K562 (cell line): ENCODE data around the gene TFPT. TPM values are rescaled to one million over a fixed set of nuclear protein-coding genes. Genes with fewer than 3 reads are reported as not detected.
A peak's percentile ranks its signal among the peaks of the same experiment; 100 is the strongest.

Experiments used
- ATAC-seq: fragments of 200-7000 bp; cut with Tn5 transposase; 3 replicates; pipeline ENCODE4 v1.9.1; 2020; ENCODE audit warnings: moderate library complexity
- BruUV-seq: library from RNA; stranded (reverse); fragments of 400-500 nt; replicated peaks from 2 replicates; lab custom pipeline; 2021; lab: Mats Ljungman, UMichigan
- CTCF ChIA-PET: fragments of 300-600 bp; formaldehyde crosslinking; extraction: SDS; loops from one replicate; lab custom pipeline; 2021; ENCODE audit warnings: low intra/inter-chr PET ratio; lab: Yijun Ruan, JAX
- POLR2A ChIA-PET: fragments of 300-600, 350-650 bp; sonication (Branson Sonifier 250); formaldehyde crosslinking; extraction: SDS; loops from one replicate; lab custom pipeline; 2021; ENCODE audit warnings: antibody characterized with exemption, inconsistent platforms; lab: Yijun Ruan, JAX
- DNase-seq, 4 experiments: peaks; one replicate each; pipeline versions ENCODE4 v3.0.0 to v3.0.0-alpha.2; 2011 to 2018; ENCODE audit warnings: low spot score in 3 of 4, mixed read lengths in 3 of 4; ENCODE audit errors: extremely low read depth in 1 of 4
- FAIRE-seq: peaks from 2 replicates; lab custom pipeline; 2011; peaks lifted over from hg19 to GRCh38; lab: Jason Lieb, UNC
- H2AFZ ChIP-seq: 2 replicates; pipeline ENCODE4 v1.6.0; 2011; ENCODE audit warnings: low read depth, low read length, control low read depth, inconsistent platforms
- H3K27ac ChIP-seq: fragments of 200-600 bp; 3 replicates; pipeline ENCODE4 v1.8.0; 2011; ENCODE audit warnings: low read depth, mild to moderate bottlenecking, control low read depth, inconsistent platforms, low read length, moderate library complexity, mixed read lengths; ENCODE audit errors: extremely low read depth
- H3K27me3 ChIP-seq, 2 experiments: fragments of 300-600 bp in 1 of 2; 2 replicates in 1 of 2; 3 replicates in 1 of 2; pipeline versions ENCODE4 v1.6.0 to v1.8.0; 2011; ENCODE audit warnings: inconsistent platforms in 2 of 2, low read length in 2 of 2, mild to moderate bottlenecking in 1 of 2, mixed read lengths in 1 of 2, moderate library complexity in 1 of 2; ENCODE audit not compliant: control insufficient read depth in 2 of 2, insufficient read depth in 2 of 2
- H3K36me3 ChIP-seq: fragments of 300-600 bp; 3 replicates; pipeline ENCODE4 v1.8.0; 2011; ENCODE audit warnings: mild to moderate bottlenecking, low read length, inconsistent platforms; ENCODE audit not compliant: control insufficient read depth, insufficient read depth
- H3K4me1 ChIP-seq, 2 experiments: fragments of 200-600 bp in 1 of 2; replicated peaks in 1 of 2; 2 replicates in 1 of 2; 3 replicates in 1 of 2; pipeline versions ENCODE4 v1.5.1 to v1.8.0; 2011; ENCODE audit warnings: inconsistent platforms in 2 of 2, low read length in 2 of 2, mild to moderate bottlenecking in 1 of 2, mixed read lengths in 1 of 2, moderate library complexity in 1 of 2; ENCODE audit not compliant: control insufficient read depth in 2 of 2, insufficient read depth in 2 of 2
- H3K4me2 ChIP-seq: 2 replicates; pipeline ENCODE4 v1.6.1; 2011; ENCODE audit warnings: low read length, control low read depth, inconsistent platforms, mixed read lengths; ENCODE audit not compliant: insufficient read depth
- H3K4me3 ChIP-seq: fragments of 200-600 bp; sonication (generic), shearing (Covaris generic); 2 replicates; pipeline ENCODE4 v1.5.1; 2016; ENCODE audit warnings: control low read depth, inconsistent platforms
- H3K79me2 ChIP-seq: fragments of 200-600 bp; 3 replicates; pipeline ENCODE4 v1.8.0; 2011; ENCODE audit warnings: low read length, inconsistent platforms; ENCODE audit not compliant: control insufficient read depth, insufficient read depth
- H3K9ac ChIP-seq, 2 experiments: 2 replicates each; pipeline versions ENCODE4 v1.6.0 to v1.6.1; 2011; ENCODE audit warnings: low read depth in 2 of 2, low read length in 2 of 2, control low read depth in 1 of 2, inconsistent platforms in 1 of 2, mild to moderate bottlenecking in 1 of 2, mixed read lengths in 1 of 2; ENCODE audit not compliant: insufficient read depth in 1 of 2
- H3K9me1 ChIP-seq: one replicate; pipeline ENCODE4 v1.6.0; 2011; ENCODE audit warnings: inconsistent platforms, mild to moderate bottlenecking, low read length, moderate library complexity; ENCODE audit not compliant: control insufficient read depth, insufficient read depth
- H3K9me3 ChIP-seq: replicated peaks from 2 replicates; pipeline ENCODE4 v1.5.1; 2011; ENCODE audit warnings: low read depth, low read length, inconsistent platforms; ENCODE audit not compliant: control insufficient read depth, insufficient read depth
- H4K20me1 ChIP-seq: replicated peaks from 2 replicates; pipeline ENCODE4 v1.6.1; 2011; ENCODE audit warnings: low read length, inconsistent platforms, mixed read lengths; ENCODE audit not compliant: control insufficient read depth, insufficient read depth
- ASH1L ChIP-seq: fragments of 450-650 bp; IDR thresholded peaks from 2 replicates; pipeline ENCODE4 v1.6.1; 2018; ENCODE audit warnings: borderline replicate concordance, mild to moderate bottlenecking, low read depth; ENCODE audit not compliant: partially characterized antibody
- CLOCK ChIP-seq: fragments of 250-450 bp; sonication (Bioruptor Pico); IDR thresholded peaks from 2 replicates; pipeline ENCODE4 v1.4.0; 2020; ENCODE audit warnings: mild to moderate bottlenecking, moderate library complexity, borderline replicate concordance
- CXXC5 ChIP-seq: fragments of 250-450 bp; sonication (Bioruptor Pico); IDR thresholded peaks from 2 replicates; pipeline ENCODE4 v1.8.0; 2022; ENCODE audit warnings: inconsistent platforms, mild to moderate bottlenecking, moderate library complexity
- KDM2B ChIP-seq: fragments of 250-450 bp; sonication (Bioruptor Pico); IDR thresholded peaks from 2 replicates; pipeline ENCODE4 v1.8.0; 2021; ENCODE audit warnings: mild to moderate bottlenecking, moderate library complexity
- KLF10 ChIP-seq: fragments of 250-450 bp; sonication (Bioruptor Pico); IDR thresholded peaks from 2 replicates; pipeline ENCODE4 v1.6.1; 2021; ENCODE audit warnings: matching md5 sums
- NCOA4 ChIP-seq: fragments of 450-650 bp; IDR thresholded peaks from 2 replicates; pipeline ENCODE4 v1.6.1; 2018; ENCODE audit warnings: mild to moderate bottlenecking; ENCODE audit not compliant: partially characterized antibody
- PATZ1 ChIP-seq: fragments of 250-450 bp; sonication (Bioruptor Pico); IDR thresholded peaks from 2 replicates; pipeline ENCODE4 v1.5.0; 2020; ENCODE audit warnings: mild to moderate bottlenecking, borderline replicate concordance
- PCBP1 ChIP-seq: fragments of 200-400 bp; formaldehyde crosslinking; IDR thresholded peaks from 2 replicates; pipeline ENCODE4 v1.6.1; 2018; ENCODE audit warnings: mild to moderate bottlenecking, low read depth, low read length; ENCODE audit not compliant: poor library complexity, severe bottlenecking
- POLR2A ChIP-seq: fragments of 450-650 bp; conservative IDR thresholded peaks from 2 replicates; pipeline ENCODE4 v1.6.1; 2016
- SUPT5H ChIP-seq: fragments of 450-650 bp; IDR thresholded peaks from 2 replicates; pipeline ENCODE4 v1.6.1; 2016
- TAF9B ChIP-seq: fragments of 450-650 bp; IDR thresholded peaks from 2 replicates; pipeline ENCODE4 v1.6.1; 2018; ENCODE audit warnings: mild to moderate bottlenecking; ENCODE audit not compliant: partially characterized antibody
- WGBS: fragments of 100-300 bp; shearing (Covaris generic); methylation state at CpG from one replicate; pipeline ENCODE4 v1.1.6; 2016; ENCODE audit warnings: low coverage, mixed read lengths; ENCODE audit not compliant: insufficient coverage; ENCODE audit errors: missing lambda C conversion rate; 5-methylcytosine and 5-hydroxymethylcytosine counted together
- in situ Hi-C: fragments of 300-500 bp; cut with MboI; formaldehyde crosslinking; loops from 4 replicates; pipeline ENCODE4 v1.15.0; 2018; ENCODE audit warnings: inconsistent platforms, mixed read lengths
- intact Hi-C: fragments of 100-400 bp; cut with micrococcal nuclease; formaldehyde crosslinking; loops from 2 replicates; pipeline ENCODE4 v1.14.2; 2022
- polyA plus RNA-seq, 8 experiments: library from polyadenylated mRNA; depleted of rRNA in 4 of 8; stranded (reverse) in 5 of 8; unstranded in 3 of 8; fragments of >200 nt; fragmentation: Nextera tagmentation in 2 of 8; fragmentation: Illumina TruSeq in 1 of 8; extraction: Ambion mirVana in 2 of 8; extraction: Trizol in 1 of 8; gene quantifications; 2 replicates each; pipeline versions ENCODE4 v1.2.1 to v1.2.3, GENCODE V29; 2011 to 2014; ENCODE audit warnings: inconsistent platforms in 1 of 8, missing spikeins in 1 of 8
- total RNA-seq, 7 experiments: library from RNA; depleted of rRNA in 6 of 7; stranded (reverse); fragments of >200 nt in 6 of 7; fragmentation: Illumina TruSeq in 2 of 7; extraction: Trizol in 2 of 7; gene quantifications; 2 replicates each; pipeline versions ENCODE4 v1.2.1 to v1.2.3, GENCODE V29; 2011 to 2021; ENCODE audit warnings: low replicate concordance in 1 of 7

Gene TFPT
- total and polyA plus RNA-seq, 9 of the 15 experiments (the other 6 are each of a cell fraction or from before 2014, with no cell fraction given): 0.72 to 16.4 (median 9.2) TPM

- TF ChIP-seq NCOA4: no peak
- no peak for TF ChIP-seq PCBP1
- TF ChIP-seq TAF9B: no peak
- no peak for TF ChIP-seq KDM2B (CRISPR knock-in tag)
- peak; percentile 0; the same call in 1 of the 2 replicates for TF ChIP-seq SUPT5H
Measured at GRCh38 chr19:54155694-54156093, 40.2 kb upstream of the TFPT start (continued).

- Histone ChIP-seq H3K9me3 (no peaks in the 10 kb centered on the region), H3K9ac (no peak overlapping the region), H3K27ac (no peak overlapping the region), H2AFZ (no peak overlapping the region), H3K9me1 (no peaks in the 10 kb centered on the region), H4K20me1 (no peaks in the 10 kb centered on the region; the same call in 1 of the 2 replicates), H3K79me2 (peaks cover 11% of the 10 kb centered on the region; the same call in 2 of the 3 replicates), H3K36me3 (peaks cover 83% of the 10 kb centered on the region), H3K4me1 (peaks cover 7 to 11% of the 10 kb centered on the region in 2 experiments; a peak in 4 of 5 replicates), H3K4me2 (no peak overlapping the region), H3K27me3 (no peaks in the 10 kb centered on the region), H3K4me3 (no peak overlapping the region)
- CTCF ChIA-PET: no interaction called here
- DNase-seq: no peak
- intact Hi-C loops (no loop called here), in situ Hi-C loops (no loop called here)
- 88% methylated on average over 15 of the region's 18 CpGs for WGBS
- FAIRE-seq: no peak
- POLR2A ChIA-PET: interaction anchor here (1.1 kb wide), 1 partner anchor 18 kb away, joined by 3 read pairs; no protein-coding TSS in a partner anchor
- TSS peak; percentile 21 for BruUV-seq
- no peak for ATAC-seq
- TF ChIP-seq POLR2A (peak; percentile 50), ASH1L (no peak), CLOCK (CRISPR knock-in tag) (no peak), PATZ1 (no peak), CXXC5 (CRISPR knock-in tag) (no peak), KLF10 (CRISPR knock-in tag) (no peak), SUPT5H (peak; percentile 34; the same call in 1 of the 2 replicates)
Measured at GRCh38 chr19:54154603-54155345, 39.3 kb upstream of the TFPT start.
